ENCODE measurements around the gene SAE1. TPM values are rescaled to one million over a fixed set of nuclear protein-coding genes. Genes with fewer than 3 reads are reported as not detected.

Gene SAE1
- total RNA-seq, 1 donor from 2014 or later: 56.9 TPM

- DNase-seq (ENCODE audit: low spot score): no peak
These were observed 28.4 kb downstream of the SAE1 start for GRCh38 chr19:47158879-47159503.

GRCh38 chr19:47161876-47162489, 31.3 kb downstream of the SAE1 start:
- no peak for DNase-seq (ENCODE audit: low spot score)

- DNase-seq (ENCODE audit: low spot score): no peak
These were observed 37.4 kb downstream of the SAE1 start for GRCh38 chr19:47168065-47168464.

GRCh38 chr19:47172666-47173455, 42.2 kb downstream of the SAE1 start:
- DNase-seq (ENCODE audit: low spot score): no peak

- no peak for DNase-seq (ENCODE audit: low spot score)
These were observed 45.5 kb downstream of the SAE1 start for GRCh38 chr19:47176071-47176626.

GRCh38 chr19:47176627-47177090, 46.0 kb downstream of the SAE1 start:
- no peak for DNase-seq (ENCODE audit: low spot score)

GRCh38 chr19:47179653-47180310, 49.1 kb downstream of the SAE1 start:
- DNase-seq (ENCODE audit: low spot score): no peak

- DNase-seq (ENCODE audit: low spot score): no peak
These were observed 53.0 kb downstream of the SAE1 start for GRCh38 chr19:47183601-47184000.

- DNase-seq (ENCODE audit: low spot score): no peak
These were observed 56.1 kb downstream of the SAE1 start for GRCh38 chr19:47186446-47187334.

GRCh38 chr19:47187335-47187655, 56.7 kb downstream of the SAE1 start:
- DNase-seq (ENCODE audit: low spot score): no peak

GRCh38 chr19:47187797-47188196, 57.2 kb downstream of the SAE1 start:
- DNase-seq (ENCODE audit: low spot score): no peak

- DNase-seq (ENCODE audit: low spot score): no peak
These were observed 57.9 kb downstream of the SAE1 start for GRCh38 chr19:47188507-47189033.

GRCh38 chr19:47190167-47190727, 59.6 kb downstream of the SAE1 start:
- peak; percentile 52 for DNase-seq (ENCODE audit: low spot score)

- no peak for DNase-seq (ENCODE audit: low spot score)
These were observed 64.8 kb downstream of the SAE1 start for GRCh38 chr19:47195434-47195833.

- no peak for DNase-seq (ENCODE audit: low spot score)
These were observed 66.5 kb downstream of the SAE1 start for GRCh38 chr19:47197141-47197540.

GRCh38 chr19:47200530-47200929, 69.9 kb downstream of the SAE1 start:
- no peak for DNase-seq (ENCODE audit: low spot score)

- no peak for DNase-seq (ENCODE audit: low spot score)
These were observed 72.6 kb downstream of the SAE1 start for GRCh38 chr19:47203254-47203653.

- no peak for DNase-seq (ENCODE audit: low spot score)
These were observed 78.9 kb downstream of the SAE1 start for GRCh38 chr19:47209319-47210179.

- no peak for DNase-seq (ENCODE audit: low spot score)
These were observed 79.5 kb downstream of the SAE1 start for GRCh38 chr19:47210180-47210490.
